ENCODE measurements around the gene TAF1A.

TAF1A gene

DNA sequence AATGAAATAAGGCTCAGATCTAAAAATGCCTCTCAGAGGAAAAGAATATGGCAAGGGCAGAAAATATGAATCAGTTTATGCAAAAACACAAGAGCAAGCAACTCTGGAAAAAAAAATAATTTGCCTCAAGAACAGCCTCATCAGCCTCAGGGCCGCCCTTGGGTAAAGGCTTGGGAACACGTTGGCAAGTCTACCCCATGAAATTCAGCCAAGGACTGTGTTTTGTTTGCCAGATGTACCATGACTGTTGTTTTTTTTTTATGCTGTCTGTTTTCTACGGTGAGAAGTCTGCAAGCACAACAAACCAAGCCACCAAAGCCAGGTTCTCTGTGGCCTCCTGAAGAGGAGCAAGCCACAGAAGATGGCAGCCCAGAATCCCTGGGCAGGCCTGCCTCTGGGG lies 59.8 kb downstream of the TAF1A start:
- DNase-seq = no peak

- DNase-seq = no peak
These were observed 60.6 kb downstream of the TAF1A start for GRCh38 chr1:222529181-222529580.

GRCh38 chr1:222525951-222526350 lies 63.8 kb downstream of the TAF1A start:
- no peak for DNase-seq

- peak in 1 of 2 experiments; percentile 40 for DNase-seq
These were observed 65.9 kb downstream of the TAF1A start for GRCh38 chr1:222523852-222524251.

DNA sequence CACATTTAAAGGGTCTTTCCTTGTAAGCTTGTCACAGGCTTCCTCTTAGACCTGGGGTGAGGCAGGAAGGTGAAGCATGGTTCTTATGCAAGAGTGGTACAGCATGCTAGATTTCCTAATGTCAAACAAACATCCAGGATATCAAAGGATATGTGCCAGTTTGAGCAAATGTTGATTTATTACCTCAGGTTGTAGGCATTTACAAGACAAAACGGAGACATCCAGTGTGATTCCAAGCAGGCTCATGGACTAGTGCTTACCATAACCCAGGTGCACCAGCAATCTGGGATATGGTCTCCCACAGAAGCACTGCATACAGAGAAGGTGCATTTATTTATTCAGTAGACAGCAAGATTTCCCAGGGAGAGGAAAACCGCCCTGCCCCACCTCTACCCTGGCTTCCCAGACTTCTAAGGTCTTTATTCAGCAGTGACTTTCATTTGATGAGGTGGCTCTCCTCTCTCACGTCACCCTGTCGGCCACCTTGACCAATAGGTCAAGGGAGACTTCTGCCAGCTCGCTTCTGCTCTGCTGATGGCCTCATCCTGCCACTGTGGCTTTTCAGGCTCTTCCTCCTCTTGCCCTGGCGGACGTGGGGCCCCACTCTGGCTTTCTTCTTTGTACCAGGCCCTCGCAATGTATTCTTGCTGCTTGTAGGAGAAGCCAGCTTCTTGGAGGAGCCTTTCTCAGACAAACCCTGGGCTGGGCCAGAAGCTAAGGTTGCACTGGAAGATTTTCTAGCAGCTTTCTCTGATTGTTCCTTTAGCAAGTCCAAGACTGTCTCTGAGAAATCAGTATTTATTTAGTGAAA lies 67.4 kb downstream of the TAF1A start:
- no peak for DNase-seq

DNA sequence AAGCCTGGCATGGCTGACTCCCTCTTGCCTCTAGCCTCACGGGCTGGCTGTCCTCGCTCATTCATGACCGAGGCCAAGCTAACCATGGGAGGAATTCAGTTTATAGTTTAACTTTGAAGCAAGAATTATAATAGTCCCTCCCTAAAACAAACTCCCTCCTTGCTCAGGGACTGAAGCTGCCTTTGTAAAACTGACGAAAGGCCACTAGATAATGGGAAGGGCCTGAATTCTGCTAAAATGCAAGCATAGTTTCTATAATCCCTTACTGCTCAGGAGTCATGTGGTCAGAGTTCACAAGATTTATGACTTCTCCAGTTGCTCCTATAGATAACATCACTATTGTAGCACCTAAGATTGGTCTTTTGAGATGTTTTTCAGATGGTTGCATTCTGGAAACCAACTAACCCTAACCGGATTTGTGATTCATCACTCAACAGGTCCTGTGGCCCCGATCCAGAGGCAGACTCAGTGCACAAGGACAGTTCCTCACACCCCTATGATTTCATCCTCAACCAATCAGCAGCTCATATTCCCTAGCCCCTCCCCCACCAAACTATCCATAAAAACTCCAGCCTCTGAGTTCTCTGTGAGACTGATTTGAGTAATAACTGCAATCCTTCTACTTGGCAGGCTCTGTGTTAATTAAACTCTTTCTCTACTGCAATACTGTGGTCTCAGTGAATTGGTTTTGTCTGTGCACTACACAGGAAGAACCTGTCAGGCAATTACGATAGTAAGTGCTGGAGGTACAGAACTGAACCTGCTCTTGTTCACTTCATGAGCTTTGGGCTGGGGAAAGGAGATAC lies 68.2 kb downstream of the TAF1A start:
- no peak for DNase-seq

Data from NCI-H524 (cell line).